WI38 (cell line): ENCODE results near the gene TMPRSS6.

Experiments used
- H3K4me3 ChIP-seq: 2 replicates; pipeline ENCODE4 v1.5.1; 2011; ENCODE audit warnings: low read depth, mild to moderate bottlenecking, control low read depth, low read length
- TF ChIP-seq, protein P1 (sequence below): IDR thresholded peaks from 2 replicates; pipeline ENCODE4 v1.5.1; 2012; ENCODE audit warnings: low read depth, mild to moderate bottlenecking, control low read depth, low read length

The TMPRSS6 gene

DNA sequence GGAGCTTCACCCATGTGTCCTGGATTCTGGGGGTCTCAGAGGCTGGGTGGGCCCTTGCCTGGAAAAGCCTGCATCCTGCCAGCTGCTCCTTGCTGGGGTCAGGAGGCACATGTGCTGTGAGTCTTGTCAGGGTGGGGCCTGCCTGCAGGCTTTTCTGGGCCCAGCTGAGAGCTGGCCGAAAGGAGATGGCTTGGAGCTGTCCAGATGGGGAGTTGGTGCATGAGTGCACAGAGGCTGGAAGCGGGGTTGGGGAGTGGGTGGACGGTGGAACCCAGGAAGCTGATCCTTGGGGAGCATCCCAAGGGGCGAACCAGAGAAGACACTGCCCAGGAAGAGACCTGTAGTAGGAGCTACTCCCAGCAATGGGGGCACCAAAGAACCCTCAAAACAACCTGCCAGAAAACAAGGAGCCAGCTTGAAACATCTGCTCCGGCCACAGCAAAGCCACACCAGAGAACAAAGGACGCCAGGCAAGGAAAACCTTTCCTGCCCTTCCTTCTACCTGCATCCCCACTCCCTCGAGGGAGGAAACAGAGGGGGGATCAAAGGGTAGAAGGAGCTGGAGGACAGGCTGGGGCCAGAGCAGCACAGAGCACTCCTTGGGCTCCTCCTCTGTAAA, 66.2 kb downstream of the TMPRSS6 start:
- TF ChIP-seq, protein P1, sequence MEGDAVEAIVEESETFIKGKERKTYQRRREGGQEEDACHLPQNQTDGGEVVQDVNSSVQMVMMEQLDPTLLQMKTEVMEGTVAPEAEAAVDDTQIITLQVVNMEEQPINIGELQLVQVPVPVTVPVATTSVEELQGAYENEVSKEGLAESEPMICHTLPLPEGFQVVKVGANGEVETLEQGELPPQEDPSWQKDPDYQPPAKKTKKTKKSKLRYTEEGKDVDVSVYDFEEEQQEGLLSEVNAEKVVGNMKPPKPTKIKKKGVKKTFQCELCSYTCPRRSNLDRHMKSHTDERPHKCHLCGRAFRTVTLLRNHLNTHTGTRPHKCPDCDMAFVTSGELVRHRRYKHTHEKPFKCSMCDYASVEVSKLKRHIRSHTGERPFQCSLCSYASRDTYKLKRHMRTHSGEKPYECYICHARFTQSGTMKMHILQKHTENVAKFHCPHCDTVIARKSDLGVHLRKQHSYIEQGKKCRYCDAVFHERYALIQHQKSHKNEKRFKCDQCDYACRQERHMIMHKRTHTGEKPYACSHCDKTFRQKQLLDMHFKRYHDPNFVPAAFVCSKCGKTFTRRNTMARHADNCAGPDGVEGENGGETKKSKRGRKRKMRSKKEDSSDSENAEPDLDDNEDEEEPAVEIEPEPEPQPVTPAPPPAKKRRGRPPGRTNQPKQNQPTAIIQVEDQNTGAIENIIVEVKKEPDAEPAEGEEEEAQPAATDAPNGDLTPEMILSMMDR, result no peak
- H3K4me3 ChIP-seq, result no peak overlapping the region

DNA sequence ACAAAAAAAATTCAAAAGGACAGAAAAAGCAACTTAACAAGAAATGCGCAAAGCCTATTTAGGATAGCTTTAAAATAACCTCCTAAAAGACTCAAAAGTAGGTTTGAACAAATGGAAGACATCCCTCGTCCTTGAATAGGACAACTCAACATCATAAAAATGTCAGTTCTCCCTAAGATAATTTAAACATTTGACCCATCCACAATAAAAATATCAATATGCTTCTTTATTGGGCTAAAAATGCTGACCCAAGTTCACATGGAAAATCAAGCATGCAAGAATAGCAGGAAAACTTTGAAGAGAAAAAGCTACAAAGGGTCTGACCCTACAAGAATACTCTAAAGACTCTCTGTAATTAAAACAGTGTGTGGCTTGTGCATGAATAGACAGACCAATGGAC, 70.0 kb downstream of the TMPRSS6 start:
- H3K4me3 ChIP-seq, result no peak overlapping the region
- TF ChIP-seq, protein P1, result no peak

DNA sequence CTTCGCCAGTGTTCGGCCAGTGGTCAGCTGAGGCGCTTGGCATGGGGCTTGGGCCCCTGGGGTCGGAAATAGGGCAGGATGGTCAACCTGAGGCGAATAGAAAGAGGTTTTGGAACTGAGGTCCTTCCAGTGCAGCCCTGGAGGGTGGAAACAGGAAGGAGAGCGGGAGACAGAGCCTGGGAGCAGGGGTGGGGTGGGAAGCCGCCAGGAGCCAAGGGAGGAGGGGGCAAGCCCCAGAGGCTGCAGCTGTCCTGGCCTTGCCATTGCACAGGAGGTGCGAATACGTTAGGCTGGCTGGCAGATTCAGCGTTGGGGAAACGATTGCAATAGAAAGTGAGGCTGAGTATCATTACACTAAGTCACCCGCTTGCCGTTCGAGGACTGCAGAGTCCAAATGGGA, 71.8 kb downstream of the TMPRSS6 start:
- TF ChIP-seq, protein P1, result no peak

DNA sequence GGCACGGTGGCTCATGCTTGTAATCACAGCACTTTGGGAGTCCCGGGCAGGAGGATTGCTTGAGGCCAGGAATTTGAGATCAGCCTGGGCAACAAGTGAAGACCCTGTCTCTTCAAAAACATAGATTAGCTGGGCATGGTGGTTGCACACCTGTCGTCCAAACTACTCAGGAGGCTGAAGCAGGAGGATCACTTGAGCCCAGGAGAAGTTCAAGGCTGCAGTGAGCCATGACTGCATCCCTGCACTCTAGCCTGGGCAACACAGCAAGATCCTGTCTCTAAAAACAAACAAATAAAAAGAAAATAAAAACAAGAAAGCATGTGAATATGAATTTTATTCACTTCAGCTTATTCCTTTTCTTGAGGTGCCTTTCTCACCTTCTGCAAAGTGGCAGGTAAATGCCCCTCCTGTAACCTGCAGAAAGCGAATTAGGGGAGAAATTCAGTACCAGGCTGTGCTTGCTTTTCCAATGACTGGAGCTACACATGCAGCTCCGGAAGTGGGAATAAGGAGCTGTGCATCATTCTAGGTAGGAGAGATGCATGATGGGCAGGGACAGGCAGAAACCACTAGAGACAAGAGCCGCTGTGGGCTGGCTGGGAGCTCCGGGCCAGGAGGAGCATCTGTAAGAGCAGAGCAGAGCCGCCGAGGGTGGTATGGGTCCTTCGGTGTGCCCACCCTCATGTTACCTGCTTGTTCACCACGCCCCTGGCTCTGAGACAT, 72.7 kb downstream of the TMPRSS6 start:
- no peak overlapping the region for H3K4me3 ChIP-seq
- TF ChIP-seq, protein P1, result no peak

More for the DNA sequence above, 71.8 kb downstream of the TMPRSS6 start:
- no peak overlapping the region for H3K4me3 ChIP-seq

DNA sequence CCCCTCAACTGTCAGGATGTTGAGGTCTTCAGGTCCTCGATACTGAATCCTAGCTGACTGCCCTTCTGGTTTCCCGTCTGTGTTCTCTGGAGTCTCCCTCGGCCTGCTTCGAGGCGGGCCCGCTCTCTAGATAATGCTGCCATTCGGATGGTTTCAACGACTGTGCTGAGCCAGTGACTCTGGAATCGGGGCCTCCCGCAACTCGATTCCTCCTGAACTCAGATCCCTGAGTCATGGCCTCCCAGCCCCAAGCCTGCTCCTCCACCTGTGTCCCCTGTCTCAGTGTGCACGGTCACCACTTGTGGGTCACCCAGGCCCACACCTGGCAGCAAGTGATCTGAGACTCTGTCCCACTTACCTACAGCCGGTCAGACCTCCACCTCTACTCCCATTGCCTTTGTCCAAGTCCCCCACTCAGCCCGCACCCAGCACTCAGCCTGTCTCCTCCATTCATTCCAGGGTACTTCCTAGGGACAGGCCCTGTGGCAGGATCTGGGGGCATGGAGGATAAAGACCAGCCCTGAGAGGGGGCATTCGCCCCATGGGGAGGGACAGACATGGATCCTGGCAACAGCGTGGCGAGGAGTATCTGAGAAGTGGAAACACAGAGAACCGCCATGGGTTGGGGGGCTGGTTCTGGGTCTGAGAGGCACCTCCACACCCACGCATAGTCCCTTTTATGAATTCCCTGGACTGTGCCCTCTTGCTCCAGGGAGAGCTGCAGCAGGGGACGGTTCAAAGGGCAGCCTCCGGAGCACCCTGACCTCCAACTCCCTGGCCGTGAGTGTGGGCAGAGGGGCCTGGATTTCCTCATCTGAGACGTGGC, 75.7 kb downstream of the TMPRSS6 start:
- no peak overlapping the region for H3K4me3 ChIP-seq
- TF ChIP-seq, protein P1, result no peak

DNA sequence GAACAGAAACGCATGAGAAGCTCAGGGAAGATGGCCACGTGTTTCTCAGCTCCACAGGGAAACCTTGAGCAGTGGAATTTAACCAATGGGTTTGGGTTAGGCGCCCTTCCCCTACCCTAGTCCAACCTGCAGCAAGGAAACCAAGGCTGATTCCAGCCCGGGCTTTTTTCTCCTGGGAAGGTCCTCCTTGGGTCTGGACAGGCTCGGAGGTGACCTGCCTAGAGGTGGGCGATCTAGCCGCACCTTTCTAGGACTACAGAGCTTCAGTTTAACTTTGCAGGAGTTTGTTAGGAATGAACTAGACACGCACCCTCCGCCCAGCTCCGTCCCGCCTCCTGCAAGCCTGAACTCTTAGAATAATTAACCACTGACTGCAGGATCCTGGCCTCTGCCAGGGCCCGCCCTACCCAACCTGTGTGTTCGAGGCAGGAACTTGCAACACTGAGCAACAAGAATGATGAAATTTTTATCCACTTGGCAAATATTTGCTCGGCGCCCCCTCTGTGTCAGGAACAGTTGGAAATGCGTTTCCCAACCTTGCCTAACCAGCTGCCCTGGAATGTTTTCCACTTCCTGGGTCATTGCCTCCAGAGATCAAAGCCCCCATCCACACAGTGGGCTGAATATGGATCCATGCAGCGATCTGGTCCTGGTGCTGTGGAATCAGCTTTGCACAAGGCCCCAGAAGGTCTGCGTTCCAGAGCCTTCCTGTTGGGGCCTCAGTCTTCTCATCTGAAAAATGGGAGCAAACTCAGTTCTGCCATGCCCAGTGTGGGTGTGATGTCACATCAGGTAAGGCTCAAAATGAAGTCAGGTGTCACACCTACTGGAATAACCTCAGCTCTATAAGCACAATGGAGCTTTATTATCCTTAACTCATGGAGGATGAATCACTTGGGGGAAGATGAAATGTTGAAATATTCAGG, 76.7 kb downstream of the TMPRSS6 start:
- TF ChIP-seq, protein P1, result no peak
- H3K4me3 ChIP-seq, result no peak overlapping the region
